ENCODE results near the gene KCNIP4.

- TF ChIP-seq CTCF (IDR thresholded peaks at IDR 0.05 in 8 of 11, conservative IDR thresholded peaks at IDR 0.05 in 3 of 11) (no peak), POLR2A (IDR thresholded peaks at IDR 0.05) (no peak), POLR2AphosphoS5 (IDR thresholded peaks at IDR 0.05) (no peak)
Measured at GRCh38 chr4:21733894-21734630, 214.5 kb downstream of the KCNIP4 start.
